Measurements from ENCODE around the gene DNAH14.

DNA sequence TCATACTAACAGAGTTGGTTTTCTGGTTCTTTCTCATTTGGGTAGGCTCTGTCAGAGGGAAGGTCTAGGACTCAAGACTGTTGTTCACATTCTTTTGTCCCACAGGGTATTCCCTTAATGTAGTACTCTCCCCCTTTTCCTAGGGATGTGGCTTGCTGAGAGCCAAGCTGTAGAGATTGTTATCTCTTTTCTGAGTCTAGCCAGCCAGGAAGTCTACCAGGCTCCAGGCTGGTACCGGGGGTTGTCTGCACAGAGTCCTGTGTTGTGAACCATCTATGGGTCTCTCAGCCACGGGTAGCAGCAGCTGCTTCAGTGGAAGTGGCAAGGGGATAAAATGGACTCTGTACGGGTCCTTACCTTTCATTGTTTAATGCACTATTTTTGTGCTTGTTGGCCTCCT is 272.0 kb downstream of the DNAH14 start:
- TF ChIP-seq PYGO2 (tag; IDR thresholded peaks at IDR 0.05) (no peak), EZH2 (IDR thresholded peaks at IDR 0.05; ENCODE audit: borderline replicate concordance, low read depth, low read length) (no peak), NRF1 (conservative IDR thresholded peaks at IDR 0.05 in 1 of 2, IDR thresholded peaks at IDR 0.05 in 1 of 2) (no peak), FOXA1 (IDR thresholded peaks at IDR 0.05; ENCODE audit: borderline replicate concordance) (no peak), MAZ (CRISPR knock-in tag; conservative IDR thresholded peaks at IDR 0.05 in 1 of 2, IDR thresholded peaks at IDR 0.05 in 1 of 2) (no peak), HMG20A (CRISPR knock-in tag; conservative IDR thresholded peaks at IDR 0.05) (no peak), GATA2 (CRISPR knock-in tag; IDR thresholded peaks at IDR 0.05) (no peak), FOS (IDR thresholded peaks at IDR 0.05; ENCODE audit: extremely low read depth, insufficient read length) (no peak), ZNF121 (CRISPR knock-in tag; conservative IDR thresholded peaks at IDR 0.05) (no peak), ARID2 (IDR thresholded peaks at IDR 0.05) (no peak), RBM25 (IDR thresholded peaks at IDR 0.05; ENCODE audit: low read depth, low read length, severe bottlenecking) (no peak), ATF1 (CRISPR knock-in tag; IDR thresholded peaks at IDR 0.05) (no peak), ATF1 (tag; IDR thresholded peaks at IDR 0.05) (no peak)
- TF ChIP-seq, protein P1, sequence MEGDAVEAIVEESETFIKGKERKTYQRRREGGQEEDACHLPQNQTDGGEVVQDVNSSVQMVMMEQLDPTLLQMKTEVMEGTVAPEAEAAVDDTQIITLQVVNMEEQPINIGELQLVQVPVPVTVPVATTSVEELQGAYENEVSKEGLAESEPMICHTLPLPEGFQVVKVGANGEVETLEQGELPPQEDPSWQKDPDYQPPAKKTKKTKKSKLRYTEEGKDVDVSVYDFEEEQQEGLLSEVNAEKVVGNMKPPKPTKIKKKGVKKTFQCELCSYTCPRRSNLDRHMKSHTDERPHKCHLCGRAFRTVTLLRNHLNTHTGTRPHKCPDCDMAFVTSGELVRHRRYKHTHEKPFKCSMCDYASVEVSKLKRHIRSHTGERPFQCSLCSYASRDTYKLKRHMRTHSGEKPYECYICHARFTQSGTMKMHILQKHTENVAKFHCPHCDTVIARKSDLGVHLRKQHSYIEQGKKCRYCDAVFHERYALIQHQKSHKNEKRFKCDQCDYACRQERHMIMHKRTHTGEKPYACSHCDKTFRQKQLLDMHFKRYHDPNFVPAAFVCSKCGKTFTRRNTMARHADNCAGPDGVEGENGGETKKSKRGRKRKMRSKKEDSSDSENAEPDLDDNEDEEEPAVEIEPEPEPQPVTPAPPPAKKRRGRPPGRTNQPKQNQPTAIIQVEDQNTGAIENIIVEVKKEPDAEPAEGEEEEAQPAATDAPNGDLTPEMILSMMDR (IDR thresholded peaks at IDR 0.05 in 2 of 3, conservative IDR thresholded peaks at IDR 0.05 in 1 of 3; ENCODE audit: insufficient read depth in 2 of 3, low read depth in 1 of 3, low read length in 3 of 3): no peak
- TF ChIP-seq, protein P2, sequence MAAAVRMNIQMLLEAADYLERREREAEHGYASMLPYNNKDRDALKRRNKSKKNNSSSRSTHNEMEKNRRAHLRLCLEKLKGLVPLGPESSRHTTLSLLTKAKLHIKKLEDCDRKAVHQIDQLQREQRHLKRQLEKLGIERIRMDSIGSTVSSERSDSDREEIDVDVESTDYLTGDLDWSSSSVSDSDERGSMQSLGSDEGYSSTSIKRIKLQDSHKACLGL (CRISPR knock-in tag; IDR thresholded peaks at IDR 0.05; ENCODE audit: borderline replicate concordance, poor library complexity, severe bottlenecking): no peak

All from K562 (cell line).